Type B pancreatic cell (in vitro differentiated cells): Measurements from ENCODE around the gene MARK3. TPM values are rescaled to one million over a fixed set of nuclear protein-coding genes. Genes with fewer than 3 reads are reported as not detected.
"Not testable (repeated sequence)": the region's sequence is repeated elsewhere in the genome, so short reads cannot be mapped to it uniquely, and the experiment has no call there.

ENCODE experiments used
- DNase-seq: peaks from one replicate; pipeline ENCODE4 v3.0.0; 2021; ENCODE audit warnings: mixed read lengths; ENCODE audit not compliant: unreplicated experiment; ENCODE audit errors: extremely low spot score
- H3K27ac Mint-ChIP-seq: 2 replicates; pipeline ENCODE4 v1.8.0; 2021; ENCODE audit warnings: mild to moderate bottlenecking, mixed read lengths
- H3K27me3 Mint-ChIP-seq: 2 replicates; pipeline ENCODE4 v1.8.0; 2021; ENCODE audit warnings: mixed read lengths
- H3K36me3 Mint-ChIP-seq: 2 replicates; pipeline ENCODE4 v1.8.0; 2021; ENCODE audit warnings: mixed read lengths
- H3K4me1 Mint-ChIP-seq: one replicate; pipeline ENCODE4 v1.8.0; 2021; ENCODE audit warnings: mixed read lengths; ENCODE audit not compliant: unreplicated experiment
- H3K4me3 Mint-ChIP-seq: 2 replicates; pipeline ENCODE4 v1.8.0; 2021; ENCODE audit warnings: mild to moderate bottlenecking, mixed read lengths
- H3K9me3 Mint-ChIP-seq: 2 replicates; pipeline ENCODE4 v1.8.0; 2021; ENCODE audit warnings: mixed read lengths
- CTCF ChIP-seq: fragments of 200-600 bp; sonication (generic); conservative IDR thresholded peaks from 2 replicates; pipeline ENCODE4 v1.5.0; 2021; ENCODE audit warnings: antibody characterized with exemption, mild to moderate bottlenecking
- total RNA-seq: library from RNA; stranded (reverse); gene quantifications from 2 replicates; pipeline ENCODE4 v1.2.1, GENCODE V29; 2021; ENCODE audit warnings: low replicate concordance

MARK3 gene
- total RNA-seq, 1 donor from 2014 or later = 91.4 TPM

- no peak for DNase-seq
- peaks cover 13% of the 10 kb centered on the region for H3K4me1 Mint-ChIP-seq
- no peaks in the 10 kb centered on the region for H3K27me3 Mint-ChIP-seq
- H3K27ac Mint-ChIP-seq = peak overlapping the region; percentile 41
- no peaks in the 10 kb centered on the region for H3K9me3 Mint-ChIP-seq
- TF ChIP-seq CTCF = no peak
- peaks cover 20% of the 10 kb centered on the region for H3K36me3 Mint-ChIP-seq
- H3K4me3 Mint-ChIP-seq = no peak overlapping the region
These were observed 37.1 kb upstream of the MARK3 start for GRCh38 chr14:103348154-103348553.

DNA sequence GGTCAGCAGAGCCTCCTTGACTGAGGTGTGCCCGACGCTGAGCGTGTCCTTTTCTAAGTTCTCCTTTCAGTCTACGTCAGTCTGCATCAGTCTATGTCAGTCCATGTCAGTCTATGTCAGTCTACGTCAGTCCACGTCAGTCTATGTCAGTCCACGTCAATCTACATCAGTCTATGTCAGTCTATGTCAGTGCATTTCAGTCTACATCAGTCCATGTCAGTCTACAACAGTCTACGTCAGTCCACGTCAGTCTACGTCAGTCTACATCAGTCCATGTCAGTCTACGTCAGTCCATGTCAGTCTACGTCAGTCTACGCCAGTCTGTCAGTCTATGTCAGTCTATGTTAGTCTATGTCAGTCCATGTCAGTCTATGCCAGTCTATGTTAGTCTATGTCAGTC is 35.2 kb upstream of the MARK3 start:
- no peak for TF ChIP-seq CTCF
- H3K9me3 Mint-ChIP-seq = no peaks in the 10 kb centered on the region

GRCh38 chr14:103353362-103353761 is 31.9 kb upstream of the MARK3 start:
- no peak overlapping the region for H3K27ac Mint-ChIP-seq
- H3K27me3 Mint-ChIP-seq = peaks cover 3% of the 10 kb centered on the region
- peaks cover 6% of the 10 kb centered on the region for H3K4me1 Mint-ChIP-seq
- DNase-seq = no peak
- H3K36me3 Mint-ChIP-seq = no peaks in the 10 kb centered on the region
- no peak overlapping the region for H3K4me3 Mint-ChIP-seq
- no peak for TF ChIP-seq CTCF
- H3K9me3 Mint-ChIP-seq = no peaks in the 10 kb centered on the region

More for the DNA sequence above, 35.2 kb upstream of the MARK3 start:
- Mint-ChIP-seq H3K4me1 (peaks cover 13% of the 10 kb centered on the region), H3K27ac (no peak overlapping the region), H3K27me3 (peaks cover 3% of the 10 kb centered on the region), H3K4me3 (no peak overlapping the region), H3K36me3 (peaks cover 4% of the 10 kb centered on the region)
- no peak for DNase-seq

DNA sequence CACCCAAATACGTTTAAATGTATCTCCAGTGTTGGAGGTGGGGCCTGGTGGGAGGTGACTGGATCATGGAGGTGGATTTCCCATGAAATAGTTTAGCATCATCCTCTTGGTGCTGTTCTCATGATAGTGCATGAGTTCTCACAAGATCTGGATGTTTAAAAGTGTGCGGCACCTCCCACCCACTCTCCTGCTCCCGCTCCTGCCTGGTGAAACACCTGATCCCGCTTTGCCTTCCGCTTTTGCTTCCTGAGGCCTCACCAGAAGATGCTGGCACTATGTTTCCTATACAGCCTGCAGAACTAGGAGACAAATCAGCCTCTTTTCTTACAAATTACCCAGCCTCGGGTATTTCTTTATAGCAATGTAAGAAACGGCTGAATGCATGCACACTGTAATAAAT is 31.1 kb upstream of the MARK3 start:
- TF ChIP-seq CTCF = no peak
- Mint-ChIP-seq H3K27me3 (peaks cover 3% of the 10 kb centered on the region), H3K4me1 (peaks cover 4% of the 10 kb centered on the region), H3K36me3 (no peaks in the 10 kb centered on the region), H3K4me3 (no peak overlapping the region), H3K27ac (no peak overlapping the region), H3K9me3 (no peaks in the 10 kb centered on the region)
- DNase-seq = no peak

GRCh38 chr14:103356024-103356682 is 29.1 kb upstream of the MARK3 start:
- Mint-ChIP-seq H3K4me1 (peaks cover 4% of the 10 kb centered on the region), H3K36me3 (no peaks in the 10 kb centered on the region), H3K9me3 (no peaks in the 10 kb centered on the region), H3K4me3 (no peak overlapping the region), H3K27me3 (peaks cover 3% of the 10 kb centered on the region), H3K27ac (no peak overlapping the region)
- no peak for DNase-seq
- TF ChIP-seq CTCF = no peak

GRCh38 chr14:103357552-103357951 is 27.7 kb upstream of the MARK3 start:
- H3K36me3 Mint-ChIP-seq, DNase-seq, H3K9me3 Mint-ChIP-seq, H3K27me3 Mint-ChIP-seq, H3K4me1 Mint-ChIP-seq, H3K27ac Mint-ChIP-seq, H3K4me3 Mint-ChIP-seq: not testable (repeated sequence)
